ENCODE measurements around the gene MMP2.

The MMP2 gene

GRCh38 chr16:55437625-55438024, 41.4 kb upstream of the MMP2 start:
- no peak for TF ChIP-seq CTCF (IDR thresholded peaks at IDR 0.05; ENCODE audit: low read length)
- no peak for TF ChIP-seq EZH2phosphoT487 (IDR thresholded peaks at IDR 0.05; ENCODE audit: low read length)
- no peak for TF ChIP-seq EZH2 (optimal IDR thresholded peaks at IDR 0.05; ENCODE audit: low read depth, low read length)
- Histone ChIP-seq H3K4me1 (ENCODE audit: low read length) (no peaks in the 10 kb centered on the region), H2AFZ (ENCODE audit: low read length) (no peak overlapping the region), H4K20me1 (ENCODE audit: insufficient read depth, low read length) (no peaks in the 10 kb centered on the region), H3K4me3 (ENCODE audit: low read length) (no peak overlapping the region), H3F3A (ENCODE audit: insufficient read depth, low read length) (no peaks in the 10 kb centered on the region), H3K9me2 (replicated peaks; ENCODE audit: insufficient read depth, low read length) (no peaks in the 10 kb centered on the region), H3K4me2 (ENCODE audit: low read depth, low read length) (no peak overlapping the region), H3K27ac (ENCODE audit: low read length) (no peak overlapping the region), H3K9ac (ENCODE audit: low read length) (no peak overlapping the region), H3K36me3 (replicated peaks; ENCODE audit: insufficient read depth, low read length) (no peaks in the 10 kb centered on the region), H3K9me3 (replicated peaks; ENCODE audit: insufficient read depth, low read length) (no peaks in the 10 kb centered on the region), H3K79me2 (ENCODE audit: low read length) (no peaks in the 10 kb centered on the region), H3K27me3 (replicated peaks; ENCODE audit: insufficient read depth, low read length) (no peaks in the 10 kb centered on the region)
- DNase-seq, result no peak

DNA sequence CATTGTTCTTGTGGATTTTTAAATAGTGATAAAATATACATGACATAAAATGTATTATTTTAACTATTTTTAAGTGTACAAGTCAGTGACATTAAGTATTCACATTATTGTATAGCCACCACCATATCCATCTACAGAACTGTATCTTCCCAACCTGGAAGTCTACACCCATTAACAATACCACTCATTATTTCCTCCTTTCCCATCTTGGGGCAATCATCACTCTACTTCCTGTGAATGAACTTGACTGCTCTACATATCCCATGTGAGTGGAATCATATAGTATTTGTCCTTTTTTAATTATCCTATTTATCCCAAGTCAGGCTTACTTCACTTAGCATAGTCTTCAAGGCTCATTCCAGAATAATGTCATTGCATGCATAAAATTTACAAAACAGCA, 40.7 kb upstream of the MMP2 start:
- no peak overlapping the region for H2AFZ ChIP-seq (ENCODE audit: low read length)
- no peaks in the 10 kb centered on the region for H3K9me3 ChIP-seq (replicated peaks; ENCODE audit: insufficient read depth, low read length)
- no peak for DNase-seq
- H3K9me2 ChIP-seq (replicated peaks; ENCODE audit: insufficient read depth, low read length), result no peaks in the 10 kb centered on the region
- H3K79me2 ChIP-seq (ENCODE audit: low read length), result no peaks in the 10 kb centered on the region
- H3K36me3 ChIP-seq (replicated peaks; ENCODE audit: insufficient read depth, low read length), result no peaks in the 10 kb centered on the region
- H3K4me3 ChIP-seq (ENCODE audit: low read length), result no peak overlapping the region
- H3F3A ChIP-seq (ENCODE audit: insufficient read depth, low read length), result no peaks in the 10 kb centered on the region
- H3K4me1 ChIP-seq (ENCODE audit: low read length), result no peaks in the 10 kb centered on the region
- no peak overlapping the region for H3K27ac ChIP-seq (ENCODE audit: low read length)
- no peaks in the 10 kb centered on the region for H3K27me3 ChIP-seq (replicated peaks; ENCODE audit: insufficient read depth, low read length)
- TF ChIP-seq CTCF (IDR thresholded peaks at IDR 0.05; ENCODE audit: low read length) (no peak), EZH2phosphoT487 (IDR thresholded peaks at IDR 0.05; ENCODE audit: low read length) (no peak), EZH2 (optimal IDR thresholded peaks at IDR 0.05; ENCODE audit: low read depth, low read length) (no peak)
- no peak overlapping the region for H3K9ac ChIP-seq (ENCODE audit: low read length)
- H4K20me1 ChIP-seq (ENCODE audit: insufficient read depth, low read length), result no peaks in the 10 kb centered on the region
- H3K4me2 ChIP-seq (ENCODE audit: low read depth, low read length), result no peak overlapping the region

GRCh38 chr16:55439101-55439690, 39.8 kb upstream of the MMP2 start:
- Histone ChIP-seq H3K79me2 (ENCODE audit: low read length) (no peaks in the 10 kb centered on the region), H3K9ac (ENCODE audit: low read length) (no peak overlapping the region), H3K4me3 (ENCODE audit: low read length) (no peak overlapping the region), H3K36me3 (replicated peaks; ENCODE audit: insufficient read depth, low read length) (no peaks in the 10 kb centered on the region), H3K9me2 (replicated peaks; ENCODE audit: insufficient read depth, low read length) (no peaks in the 10 kb centered on the region), H3K4me2 (ENCODE audit: low read depth, low read length) (no peak overlapping the region), H3K4me1 (ENCODE audit: low read length) (no peaks in the 10 kb centered on the region), H3F3A (ENCODE audit: insufficient read depth, low read length) (no peaks in the 10 kb centered on the region), H4K20me1 (ENCODE audit: insufficient read depth, low read length) (no peaks in the 10 kb centered on the region), H3K9me3 (replicated peaks; ENCODE audit: insufficient read depth, low read length) (no peaks in the 10 kb centered on the region), H3K27ac (ENCODE audit: low read length) (no peak overlapping the region), H3K27me3 (replicated peaks; ENCODE audit: insufficient read depth, low read length) (no peaks in the 10 kb centered on the region), H2AFZ (ENCODE audit: low read length) (no peak overlapping the region)
- no peak for DNase-seq
- TF ChIP-seq EZH2 (optimal IDR thresholded peaks at IDR 0.05; ENCODE audit: low read depth, low read length) (no peak), EZH2phosphoT487 (IDR thresholded peaks at IDR 0.05; ENCODE audit: low read length) (no peak), CTCF (IDR thresholded peaks at IDR 0.05; ENCODE audit: low read length) (no peak)
